GM19351 (cell line): Measurements from ENCODE around the gene NOD1.

Experiments used
- ATAC-seq: cut with Tn5 transposase; IDR thresholded peaks from one replicate; pipeline ENCODE4 v1.9.1; 2021; ENCODE audit warnings: mild to moderate bottlenecking, moderate library complexity; ENCODE audit not compliant: unreplicated experiment

NOD1 gene

DNA sequence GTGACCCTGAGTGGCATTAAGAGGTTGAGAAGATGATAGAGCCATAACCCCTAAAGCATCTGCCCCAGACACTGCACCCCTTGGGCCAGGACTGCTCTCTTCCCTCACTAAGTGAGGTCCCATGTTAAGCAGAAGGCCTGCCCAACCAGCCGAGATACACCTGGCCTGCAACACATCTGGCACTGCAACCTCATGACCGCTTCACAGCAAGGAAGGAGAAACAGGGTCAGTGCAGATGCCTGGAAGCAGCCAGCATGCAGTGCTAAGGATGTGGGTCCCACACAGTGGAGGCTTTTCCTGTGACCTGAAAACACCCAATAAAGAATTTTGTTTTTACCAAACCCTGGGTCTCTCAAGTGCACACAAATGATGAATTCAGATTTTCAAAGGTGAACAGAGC lies 7.4 kb downstream of the NOD1 start:
- no peak for ATAC-seq

- ATAC-seq, result no peak
Observed at GRCh38 chr7:30470771-30471170, 7.8 kb downstream of the NOD1 start.

DNA sequence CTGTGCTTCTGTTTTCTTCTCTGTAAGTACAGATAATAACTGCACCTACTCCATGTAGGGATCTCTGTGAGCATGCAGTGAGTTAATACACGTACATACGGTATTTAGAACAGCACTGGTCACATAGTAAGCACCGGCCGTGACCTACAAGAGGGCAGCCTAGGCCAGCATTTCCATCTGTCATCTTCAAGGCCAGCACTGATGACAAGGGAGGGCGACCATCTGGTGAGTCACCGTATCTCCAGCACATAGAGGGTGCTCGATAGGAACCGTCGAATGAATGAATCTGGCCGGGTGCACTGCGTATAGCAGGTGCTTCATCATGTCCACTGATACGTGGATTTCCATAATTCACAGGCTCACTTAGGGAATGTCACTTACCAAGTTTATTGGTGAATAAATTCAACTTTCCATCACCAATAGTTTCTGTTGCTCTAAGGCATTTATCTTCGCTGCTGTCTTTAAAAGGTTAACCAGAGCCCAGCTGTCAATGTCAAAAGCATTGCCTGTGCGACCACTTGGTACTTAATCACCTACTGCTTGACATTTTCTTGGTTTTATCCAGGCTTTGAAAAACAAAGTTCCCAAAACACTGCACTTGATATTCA lies 8.3 kb downstream of the NOD1 start:
- ATAC-seq, result no peak

DNA sequence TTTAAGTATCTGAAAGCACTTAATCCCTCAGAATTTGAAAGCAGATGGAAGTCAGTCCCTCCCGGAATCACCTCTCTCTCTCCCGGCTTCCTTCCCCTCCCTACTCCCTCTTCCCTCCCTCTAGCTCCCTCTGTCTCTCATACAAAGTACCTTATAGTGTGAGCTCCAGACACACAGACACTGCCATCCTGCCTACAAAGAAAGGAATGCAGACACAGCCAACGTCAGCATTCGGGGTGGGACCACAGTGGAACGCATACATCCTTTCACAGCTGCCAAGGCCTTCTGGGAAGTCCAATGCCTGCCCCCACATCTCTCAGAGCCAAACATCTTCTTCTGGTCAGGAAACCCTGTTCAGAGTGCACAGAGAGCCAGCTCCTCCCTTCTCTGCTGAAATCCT lies 9.3 kb downstream of the NOD1 start:
- ATAC-seq, result no peak

DNA sequence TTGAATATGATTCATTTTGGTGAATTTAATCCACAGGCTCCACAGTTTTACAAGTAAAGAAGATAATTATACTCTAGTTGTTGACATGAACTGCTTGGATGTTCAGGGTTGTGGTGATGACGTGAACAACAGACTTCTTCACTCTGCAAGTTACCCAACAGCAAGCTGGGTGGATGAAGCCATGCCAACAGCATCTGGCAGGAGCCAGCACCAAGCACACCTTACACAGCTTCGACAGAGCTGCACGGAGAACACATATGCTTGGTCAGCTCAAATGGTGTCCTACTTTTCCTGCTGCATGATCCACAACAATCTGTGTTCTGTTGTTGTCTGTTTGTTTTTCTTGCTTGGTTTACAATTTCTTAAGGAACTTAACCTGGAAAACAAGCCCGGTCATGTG lies 9.8 kb downstream of the NOD1 start:
- no peak for ATAC-seq

GRCh38 chr7:30468041-30468440 lies 10.5 kb downstream of the NOD1 start:
- ATAC-seq, result no peak

GRCh38 chr7:30467271-30467670 lies 11.3 kb downstream of the NOD1 start:
- ATAC-seq, result no peak

- ATAC-seq, result no peak
Observed at GRCh38 chr7:30466266-30466665, 12.3 kb downstream of the NOD1 start.

DNA sequence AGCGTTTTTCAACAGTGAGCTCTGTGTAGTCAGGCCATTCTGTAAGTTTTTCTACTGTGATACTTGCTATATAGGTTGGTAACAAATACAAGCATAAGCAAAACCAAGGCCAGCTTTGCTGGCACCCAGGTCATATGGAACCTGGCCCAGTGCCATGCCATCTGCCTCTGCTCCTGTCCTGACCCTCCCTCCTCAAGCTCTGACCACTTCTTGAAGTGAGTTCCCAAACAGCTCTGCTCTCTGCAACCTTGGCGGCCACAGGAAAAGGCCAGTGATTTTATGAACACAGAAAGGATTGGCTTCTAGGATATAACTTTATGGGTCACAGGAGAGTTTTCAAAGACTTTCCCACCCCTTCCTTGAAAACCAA lies 12.8 kb downstream of the NOD1 start:
- ATAC-seq, result no peak

- ATAC-seq, result no peak
Observed at GRCh38 chr7:30465046-30465810, 13.4 kb downstream of the NOD1 start.

- ATAC-seq, result no peak
Observed at GRCh38 chr7:30464231-30464671, 14.3 kb downstream of the NOD1 start.

GRCh38 chr7:30463405-30464145 lies 15.0 kb downstream of the NOD1 start:
- no peak for ATAC-seq

DNA sequence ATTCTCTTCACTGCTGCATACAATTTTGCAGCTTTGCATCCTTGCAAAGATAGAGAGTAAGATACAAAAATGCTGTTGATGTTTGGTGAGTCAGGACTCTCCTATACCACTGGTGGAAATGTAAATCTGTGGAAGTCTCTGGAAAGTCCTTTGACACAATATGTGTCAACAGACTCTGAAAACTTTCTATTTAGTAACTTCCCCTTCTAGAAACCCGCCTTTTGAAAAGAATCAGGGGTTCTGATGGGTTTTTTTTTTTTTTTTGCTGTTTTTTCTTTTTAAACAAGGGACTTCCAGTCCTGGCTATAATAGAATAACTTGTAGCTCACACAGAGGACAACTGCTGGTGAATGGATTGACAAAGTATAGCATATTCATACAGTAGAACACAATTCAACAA lies 16.4 kb downstream of the NOD1 start:
- ATAC-seq, result no peak

GRCh38 chr7:30460246-30460633 lies 18.3 kb downstream of the NOD1 start:
- no peak for ATAC-seq

DNA sequence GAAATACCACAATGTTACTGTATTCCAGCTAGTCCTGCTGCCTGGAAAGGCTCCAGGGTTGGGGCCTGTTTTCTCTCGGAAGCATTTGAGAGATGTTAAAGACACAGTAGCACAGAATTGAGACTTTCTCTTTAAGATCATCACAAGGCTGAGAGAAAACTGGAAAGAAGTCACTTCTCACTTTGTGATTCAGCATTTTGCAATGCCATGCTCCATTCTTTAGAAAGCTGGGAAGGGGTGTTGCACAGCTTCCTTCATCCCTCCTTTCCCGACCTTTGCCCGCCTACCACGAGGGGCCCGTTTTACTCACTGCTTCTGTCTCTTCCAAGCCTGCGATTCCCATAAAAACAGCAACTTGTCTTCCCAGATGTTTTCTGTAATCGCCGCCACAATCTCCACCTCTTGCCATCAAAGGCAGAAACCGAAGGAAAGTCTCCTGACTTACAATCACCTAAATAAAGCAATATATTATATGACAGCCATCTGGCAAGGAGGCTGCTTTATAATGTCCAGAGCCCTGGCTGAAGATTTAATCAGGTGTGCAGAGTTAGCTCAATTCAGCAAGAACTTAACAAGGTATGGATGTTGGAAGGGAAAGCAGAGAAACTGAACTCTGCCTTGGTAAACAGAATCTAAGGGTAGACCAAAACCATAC lies 18.9 kb downstream of the NOD1 start:
- no peak for ATAC-seq

- ATAC-seq, result no peak
Observed at GRCh38 chr7:30458311-30458710, 20.3 kb downstream of the NOD1 start.

DNA sequence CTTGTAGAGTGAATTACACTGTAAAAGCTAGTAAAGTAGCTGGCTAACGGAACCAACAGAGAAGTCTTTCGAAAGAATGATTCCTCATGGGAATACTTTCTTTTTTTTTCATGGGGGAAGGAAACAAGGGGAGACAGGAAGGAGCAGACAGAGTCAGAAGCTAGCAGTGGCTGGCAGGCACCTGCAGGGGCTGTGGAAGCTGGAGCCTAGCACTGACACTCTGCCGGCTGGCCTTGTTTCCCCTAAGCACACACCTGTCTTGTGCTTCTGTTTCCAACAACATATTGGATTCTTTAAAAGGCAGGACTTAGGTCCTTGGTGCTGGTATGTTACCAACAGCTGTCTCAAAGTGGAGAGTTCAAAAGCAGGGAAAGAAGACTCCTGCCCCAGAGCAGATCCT lies 24.7 kb downstream of the NOD1 start:
- no peak for ATAC-seq

GRCh38 chr7:30453016-30453415 lies 25.6 kb downstream of the NOD1 start:
- no peak for ATAC-seq

GRCh38 chr7:30452280-30452930 lies 26.2 kb downstream of the NOD1 start:
- no peak for ATAC-seq

DNA sequence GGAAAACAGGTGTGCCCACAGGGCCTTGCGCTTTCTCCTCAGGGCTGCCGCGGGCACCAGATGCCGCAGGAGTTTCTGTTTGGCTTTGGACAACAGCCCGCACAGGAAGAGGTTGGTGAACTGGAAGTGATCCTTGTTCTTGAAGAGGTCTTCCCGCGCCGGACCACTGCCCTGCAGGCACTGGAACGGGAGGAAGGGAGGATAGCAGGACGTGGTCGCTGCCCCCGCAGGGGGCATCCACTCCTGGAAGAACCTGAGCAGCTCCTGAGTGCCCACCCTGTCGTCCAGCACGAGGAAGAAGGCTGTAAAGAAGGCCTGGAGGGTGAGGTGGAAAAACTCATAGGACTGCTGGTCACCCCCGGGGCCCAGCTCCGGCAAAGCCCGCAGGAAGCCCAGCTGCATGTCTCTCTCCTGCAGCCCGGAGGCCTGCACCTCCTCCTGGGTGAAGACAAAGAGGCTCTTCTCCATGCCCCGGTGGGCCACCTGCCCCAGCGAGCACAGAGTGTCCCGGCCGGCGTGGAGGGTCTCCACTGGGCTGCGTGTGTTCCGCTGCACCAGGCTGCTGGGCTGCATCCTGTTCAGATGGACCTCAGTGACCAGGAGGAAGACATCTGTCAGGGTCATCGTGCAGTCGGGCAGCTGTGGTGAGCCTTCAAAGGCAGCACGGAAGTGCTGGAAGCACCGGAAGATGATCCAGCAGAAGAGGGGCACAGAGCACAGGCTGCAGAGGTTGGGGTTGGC lies 26.9 kb downstream of the NOD1 start:
- ATAC-seq, result no peak
